Panc1 (cell line): ENCODE measurements around the gene WIPF1.

Experiments used
- POLR2AphosphoS5 ChIP-seq: IDR thresholded peaks from 2 replicates; pipeline ENCODE4 v1.6.1; 2012; ENCODE audit warnings: mild to moderate bottlenecking, low read depth, low read length, moderate library complexity
- SIN3A ChIP-seq: IDR thresholded peaks from 2 replicates; pipeline ENCODE4 v1.6.1; 2012; ENCODE audit warnings: low read depth, mild to moderate bottlenecking, low read length, moderate library complexity, borderline replicate concordance; ENCODE audit not compliant: insufficient read depth
- TF ChIP-seq, protein P1 (sequence below): fragments of 450-650 bp; IDR thresholded peaks from 2 replicates; pipeline ENCODE4 v1.5.1; 2017; ENCODE audit warnings: mild to moderate bottlenecking

DNA sequence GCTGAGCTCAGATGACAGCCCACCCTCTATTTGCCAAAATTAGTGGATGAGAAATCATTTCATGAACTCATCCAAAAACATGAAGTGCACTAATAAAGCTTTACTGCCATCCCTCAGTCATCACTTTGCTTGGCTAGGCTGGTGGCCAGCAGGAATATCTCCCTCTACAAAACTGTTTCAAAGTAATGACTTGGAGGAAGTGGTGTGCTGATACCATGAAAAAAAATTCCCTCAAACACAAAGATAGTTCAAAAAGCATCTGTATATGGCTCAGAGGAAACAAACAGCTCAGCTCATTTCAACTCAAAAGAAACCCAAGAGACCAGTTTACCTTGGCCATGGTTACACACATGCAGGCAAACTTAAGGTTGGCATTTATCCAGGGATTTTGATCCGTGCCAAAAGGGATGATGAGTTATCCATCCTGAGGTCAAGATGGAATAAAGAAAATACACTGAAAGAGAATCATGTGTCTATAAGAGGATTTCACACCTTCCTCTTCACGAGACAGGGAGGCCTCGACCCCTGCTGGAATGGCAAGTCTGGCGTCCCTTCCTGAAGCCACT lies 18.4 kb upstream of the WIPF1 start:
- TF ChIP-seq POLR2AphosphoS5 = no peak
- TF ChIP-seq, protein P1, sequence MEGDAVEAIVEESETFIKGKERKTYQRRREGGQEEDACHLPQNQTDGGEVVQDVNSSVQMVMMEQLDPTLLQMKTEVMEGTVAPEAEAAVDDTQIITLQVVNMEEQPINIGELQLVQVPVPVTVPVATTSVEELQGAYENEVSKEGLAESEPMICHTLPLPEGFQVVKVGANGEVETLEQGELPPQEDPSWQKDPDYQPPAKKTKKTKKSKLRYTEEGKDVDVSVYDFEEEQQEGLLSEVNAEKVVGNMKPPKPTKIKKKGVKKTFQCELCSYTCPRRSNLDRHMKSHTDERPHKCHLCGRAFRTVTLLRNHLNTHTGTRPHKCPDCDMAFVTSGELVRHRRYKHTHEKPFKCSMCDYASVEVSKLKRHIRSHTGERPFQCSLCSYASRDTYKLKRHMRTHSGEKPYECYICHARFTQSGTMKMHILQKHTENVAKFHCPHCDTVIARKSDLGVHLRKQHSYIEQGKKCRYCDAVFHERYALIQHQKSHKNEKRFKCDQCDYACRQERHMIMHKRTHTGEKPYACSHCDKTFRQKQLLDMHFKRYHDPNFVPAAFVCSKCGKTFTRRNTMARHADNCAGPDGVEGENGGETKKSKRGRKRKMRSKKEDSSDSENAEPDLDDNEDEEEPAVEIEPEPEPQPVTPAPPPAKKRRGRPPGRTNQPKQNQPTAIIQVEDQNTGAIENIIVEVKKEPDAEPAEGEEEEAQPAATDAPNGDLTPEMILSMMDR = no peak
- TF ChIP-seq SIN3A = no peak
